Dedifferentiated amniotic fluid mesenchymal stem cell (primary cell): ENCODE measurements around the gene TPO.

Experiments used
- DNase-seq: peaks from one replicate; pipeline ENCODE4 v3.0.0-alpha.2; 2016; ENCODE audit errors: extremely low spot score

TPO gene

GRCh38 chr2:1584691-1585485 is 171.6 kb downstream of the TPO start:
- DNase-seq, result no peak

- no peak for DNase-seq
These were observed 172.4 kb downstream of the TPO start for GRCh38 chr2:1585635-1586034.

- no peak for DNase-seq
These were observed 173.1 kb downstream of the TPO start for GRCh38 chr2:1586251-1586922.

GRCh38 chr2:1586923-1587840 is 173.9 kb downstream of the TPO start:
- no peak for DNase-seq

GRCh38 chr2:1588051-1588977 is 175.1 kb downstream of the TPO start:
- no peak for DNase-seq

- DNase-seq, result no peak
These were observed 175.8 kb downstream of the TPO start for GRCh38 chr2:1588978-1589621.

GRCh38 chr2:1590596-1591460 is 177.6 kb downstream of the TPO start:
- DNase-seq, result no peak

GRCh38 chr2:1591461-1591770 is 178.2 kb downstream of the TPO start:
- DNase-seq, result no peak
